Neural progenitor cell (in vitro differentiated cells): Measurements from ENCODE around the gene INPP4B. TPM values are rescaled to one million over a fixed set of nuclear protein-coding genes. Genes with fewer than 3 reads are reported as not detected.

ENCODE experiments used
- DNase-seq: peaks from one replicate; pipeline ENCODE4 v3.0.0-alpha.2; 2016; ENCODE audit warnings: low spot score
- H2AFZ ChIP-seq: fragments of 200-600 bp; sonication (generic); replicated peaks from 2 replicates; pipeline ENCODE4 v1.6.1; 2016; ENCODE audit warnings: antibody characterized with exemption
- H3F3A ChIP-seq: fragments of 200-600 bp; sonication (generic); 2 replicates; pipeline ENCODE4 v1.6.1; 2016; ENCODE audit warnings: antibody characterized with exemption, low read depth
- H3K27ac ChIP-seq: fragments of 200-600 bp; sonication (generic); 2 replicates; pipeline ENCODE4 v1.5.1; 2016; ENCODE audit warnings: mild to moderate bottlenecking
- H3K27me3 ChIP-seq: fragments of 200-600 bp; sonication (generic); 2 replicates; pipeline ENCODE4 v1.6.1; 2016; ENCODE audit warnings: mild to moderate bottlenecking, moderate library complexity
- H3K36me3 ChIP-seq: fragments of 200-600 bp; sonication (generic); 2 replicates; pipeline ENCODE4 v1.5.1; 2016
- H3K4me1 ChIP-seq: fragments of 200-600 bp; sonication (generic); 2 replicates; pipeline ENCODE4 v1.6.1; 2016; ENCODE audit warnings: mixed run types
- H3K4me2 ChIP-seq: fragments of 200-600 bp; sonication (generic); 2 replicates; pipeline ENCODE4 v1.6.1; 2016
- H3K4me3 ChIP-seq: fragments of 200-600 bp; sonication (generic); 2 replicates; pipeline ENCODE4 v1.5.1; 2016
- H3K79me2 ChIP-seq: fragments of 200-600 bp; sonication (generic); 2 replicates; pipeline ENCODE4 v1.6.1; 2016; ENCODE audit warnings: low read depth
- H3K9ac ChIP-seq: fragments of 200-600 bp; sonication (generic); 2 replicates; pipeline ENCODE4 v1.6.1; 2016
- H3K9me3 ChIP-seq: fragments of 200-600 bp; sonication (generic); 2 replicates; pipeline ENCODE4 v1.5.1; 2016; ENCODE audit warnings: low read depth
- H4K20me1 ChIP-seq: fragments of 200-600 bp; sonication (generic); 2 replicates; pipeline ENCODE4 v1.6.1; 2016; ENCODE audit warnings: low read depth
- H3K27ac Mint-ChIP-seq: 3 replicates; pipeline ENCODE4 v1.8.0; 2021; ENCODE audit warnings: mixed read lengths
- H3K27me3 Mint-ChIP-seq: 2 replicates; pipeline ENCODE4 v1.8.0; 2022; ENCODE audit warnings: low read depth, mild to moderate bottlenecking, inconsistent platforms, moderate library complexity, mixed read lengths; ENCODE audit not compliant: insufficient read depth
- H3K36me3 Mint-ChIP-seq: 3 replicates; pipeline ENCODE4 v1.8.0; 2021; ENCODE audit warnings: mixed read lengths
- H3K4me1 Mint-ChIP-seq: 3 replicates; pipeline ENCODE4 v1.8.0; 2021; ENCODE audit warnings: mixed read lengths
- H3K4me3 Mint-ChIP-seq: 3 replicates; pipeline ENCODE4 v1.8.0; 2021; ENCODE audit warnings: mild to moderate bottlenecking, moderate library complexity, mixed read lengths
- H3K9me3 Mint-ChIP-seq: 3 replicates; pipeline ENCODE4 v1.8.0; 2020; ENCODE audit warnings: mixed read lengths
- CTCF ChIP-seq: fragments of 200-600 bp; sonication (generic); IDR thresholded peaks from 2 replicates; pipeline ENCODE4 v1.5.1; 2017; ENCODE audit warnings: antibody characterized with exemption, mild to moderate bottlenecking
- EZH2 ChIP-seq: fragments of 200-600 bp; sonication (generic); IDR thresholded peaks from 2 replicates; pipeline ENCODE4 v1.6.1; 2017; ENCODE audit warnings: antibody characterized with exemption, mild to moderate bottlenecking, moderate library complexity
- EZH2phosphoT487 ChIP-seq: fragments of 200-600 bp; sonication (generic); IDR thresholded peaks from 2 replicates; pipeline ENCODE4 v1.6.1; 2017; ENCODE audit warnings: antibody characterized with exemption
- total RNA-seq: library from RNA; depleted of rRNA; stranded (reverse); fragments of >200 nt; gene quantifications from 2 replicates; pipeline ENCODE4 v1.2.3, GENCODE V29; 2015; ENCODE audit warnings: low replicate concordance

The INPP4B gene
- total RNA-seq, 1 donor from 2014 or later, result 1.3 TPM

DNA sequence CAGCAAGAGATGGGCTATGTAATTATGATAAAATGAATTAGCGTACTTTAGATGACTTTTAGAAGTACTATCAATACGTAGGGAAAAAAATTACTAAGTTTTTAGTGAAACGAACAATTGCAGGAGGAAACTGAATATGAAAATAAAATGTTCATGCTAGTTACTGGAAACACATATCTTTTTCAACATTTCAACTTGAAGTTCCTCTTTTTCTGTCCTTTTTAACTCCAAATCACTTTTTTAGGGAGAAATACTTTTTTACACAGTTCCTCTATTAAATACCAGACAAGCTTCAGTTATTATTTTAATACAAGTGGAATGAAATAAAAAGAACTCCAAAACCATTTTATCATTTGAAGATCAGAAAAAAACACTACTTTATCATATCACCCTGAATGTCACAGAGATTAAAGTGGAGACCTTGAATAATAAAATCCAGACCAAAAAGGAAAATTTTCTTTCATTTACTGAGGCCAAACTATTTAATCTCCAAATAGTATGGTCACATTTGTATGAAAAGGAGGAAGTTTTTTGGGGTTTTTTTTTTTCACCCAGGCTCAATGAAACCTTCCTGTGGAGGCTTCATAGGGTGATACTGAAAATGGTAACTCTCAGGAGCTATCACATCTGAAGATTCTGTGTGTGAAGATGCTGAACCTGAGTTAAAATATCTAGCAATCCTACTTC is 306.2 kb downstream of the INPP4B start:
- Mint-ChIP-seq H3K4me1 (no peaks in the 10 kb centered on the region), H3K36me3 (no peaks in the 10 kb centered on the region), H3K9me3 (no peaks in the 10 kb centered on the region), H3K27me3 (no peaks in the 10 kb centered on the region), H3K27ac (no peak overlapping the region), H3K4me3 (no peak overlapping the region)
- Histone ChIP-seq H3F3A (no peaks in the 10 kb centered on the region), H4K20me1 (no peaks in the 10 kb centered on the region), H3K9me3 (no peaks in the 10 kb centered on the region), H3K27me3 (no peaks in the 10 kb centered on the region), H3K4me3 (no peak overlapping the region), H3K4me2 (no peak overlapping the region), H2AFZ (no peak overlapping the region), H3K79me2 (no peaks in the 10 kb centered on the region), H3K9ac (no peak overlapping the region), H3K27ac (no peak overlapping the region), H3K4me1 (peaks cover 10% of the 10 kb centered on the region), H3K36me3 (no peaks in the 10 kb centered on the region)
- DNase-seq, result no peak
- TF ChIP-seq EZH2phosphoT487 (no peak), EZH2 (no peak), CTCF (no peak)

DNA sequence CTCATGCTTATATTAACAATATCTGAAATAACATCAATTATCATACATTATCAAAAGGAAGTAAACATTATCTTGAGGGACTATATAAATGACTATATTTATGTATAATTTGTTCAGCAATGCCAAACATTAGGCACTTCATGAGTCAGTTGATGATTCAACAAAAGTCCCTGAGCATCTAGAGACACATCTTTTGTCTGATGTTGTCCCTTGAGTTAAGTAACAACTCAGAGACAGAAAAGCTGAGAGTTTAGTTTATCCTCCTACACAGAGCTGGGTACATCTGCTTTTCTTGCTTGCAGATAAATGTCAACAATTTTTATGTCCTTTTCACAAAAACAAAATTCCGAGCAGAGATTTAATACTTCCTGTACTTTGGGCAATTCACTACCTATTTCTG is 311.1 kb downstream of the INPP4B start:
- Mint-ChIP-seq H3K27ac (no peak overlapping the region), H3K4me1 (peaks cover 3% of the 10 kb centered on the region), H3K4me3 (no peak overlapping the region), H3K36me3 (no peaks in the 10 kb centered on the region), H3K9me3 (no peaks in the 10 kb centered on the region), H3K27me3 (no peaks in the 10 kb centered on the region)
- Histone ChIP-seq H3K4me2 (no peak overlapping the region), H3K9ac (no peak overlapping the region), H3K4me3 (no peak overlapping the region), H3K79me2 (no peaks in the 10 kb centered on the region), H4K20me1 (no peaks in the 10 kb centered on the region), H3F3A (no peaks in the 10 kb centered on the region), H3K36me3 (no peaks in the 10 kb centered on the region), H3K27me3 (no peaks in the 10 kb centered on the region), H2AFZ (no peak overlapping the region), H3K9me3 (no peaks in the 10 kb centered on the region), H3K4me1 (peaks cover 10% of the 10 kb centered on the region), H3K27ac (no peak overlapping the region)
- TF ChIP-seq CTCF, result no peak
- TF ChIP-seq EZH2phosphoT487, result no peak
- TF ChIP-seq EZH2, result no peak
- DNase-seq, result no peak

GRCh38 chr4:142532054-142532453 is 314.0 kb downstream of the INPP4B start:
- no peaks in the 10 kb centered on the region for H3K36me3 ChIP-seq
- Mint-ChIP-seq H3K4me1 (peaks cover 3% of the 10 kb centered on the region), H3K27ac (no peak overlapping the region), H3K36me3 (no peaks in the 10 kb centered on the region), H3K27me3 (no peaks in the 10 kb centered on the region), H3K9me3 (no peaks in the 10 kb centered on the region), H3K4me3 (no peak overlapping the region)
- DNase-seq, result no peak
- H3K4me2 ChIP-seq, result no peak overlapping the region
- no peak for TF ChIP-seq EZH2phosphoT487
- no peak for TF ChIP-seq EZH2
- TF ChIP-seq CTCF, result no peak
- no peak overlapping the region for H3K4me3 ChIP-seq
- no peak overlapping the region for H3K9ac ChIP-seq
- no peaks in the 10 kb centered on the region for H3K4me1 ChIP-seq
- H4K20me1 ChIP-seq, result no peaks in the 10 kb centered on the region
- H3K79me2 ChIP-seq, result no peaks in the 10 kb centered on the region
- H3K27me3 ChIP-seq, result no peaks in the 10 kb centered on the region
- H3F3A ChIP-seq, result no peaks in the 10 kb centered on the region
- H3K9me3 ChIP-seq, result no peaks in the 10 kb centered on the region
- no peak overlapping the region for H2AFZ ChIP-seq
- no peak overlapping the region for H3K27ac ChIP-seq
